Testis (tissue), 2 donors: Measurements from ENCODE around the gene AK1.

Experiments
- CTCF ChIP-seq, 3 experiments: fragments of 450-650 bp in 2 of 3; fragments of 200-600 bp in 1 of 3; sonication (generic) in 1 of 3; IDR thresholded peaks; one replicate each; pipeline ENCODE4 v1.5.1; 2016 to 2019; ENCODE audit warnings: antibody characterized with exemption in 3 of 3, mild to moderate bottlenecking in 2 of 3, moderate library complexity in 1 of 3
- POLR2A ChIP-seq: fragments of 450-650 bp; IDR thresholded peaks from one replicate; pipeline ENCODE4 v1.6.1; 2017; ENCODE audit warnings: antibody characterized with exemption, mild to moderate bottlenecking, moderate library complexity

GRCh38 chr9:127860260-127860659, 17.2 kb downstream of the AK1 start:
- no peak for TF ChIP-seq CTCF (IDR thresholded peaks at IDR 0.05)
- TF ChIP-seq POLR2A: no peak
